ENCODE measurements around the gene DNMT3A. TPM values are rescaled to one million over a fixed set of nuclear protein-coding genes. Genes with fewer than 3 reads are reported as not detected.

Gene DNMT3A
- total and polyA plus RNA-seq, 8 donors: 3.4 to 47.4 (median 15.8) TPM

DNA sequence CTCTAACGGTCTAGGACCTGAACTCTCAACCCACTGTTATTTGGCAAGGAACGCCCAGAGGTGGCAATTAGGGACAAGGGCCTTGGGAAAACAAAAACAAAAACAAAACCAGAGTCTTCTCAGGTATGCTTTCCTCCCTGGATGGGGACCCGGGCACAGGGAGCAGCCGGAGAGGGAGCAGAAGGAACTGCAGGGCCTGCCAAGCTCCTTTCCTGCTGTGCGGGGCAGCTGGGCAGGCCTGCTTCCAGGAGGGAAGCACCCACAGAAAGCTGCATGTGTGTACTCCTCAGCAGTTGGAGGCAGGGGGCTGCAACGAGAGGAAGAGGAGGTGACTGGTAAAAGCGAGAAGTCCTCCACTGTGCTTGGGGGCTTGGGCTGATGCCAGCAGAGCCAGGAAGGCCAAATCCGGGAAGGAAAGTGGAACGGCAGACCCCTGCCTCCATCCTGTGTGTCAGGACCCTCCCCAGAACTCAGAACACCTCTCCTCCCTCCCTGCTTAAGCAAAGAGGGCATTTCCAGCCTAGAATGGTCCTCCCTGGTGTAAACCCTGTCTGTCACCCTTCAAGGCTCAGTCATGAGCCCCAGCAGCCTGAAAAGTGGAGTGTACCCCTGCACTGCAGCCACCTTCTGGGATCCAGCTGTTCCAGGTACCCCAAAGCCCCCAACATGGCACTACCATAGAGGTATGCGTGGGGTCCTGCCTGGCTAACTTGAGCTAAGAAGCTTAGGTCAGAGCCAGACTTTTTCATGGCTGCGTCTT, 56.3 kb downstream of the DNMT3A start:
- peaks cover 0 to 32% (median 20%) of the 10 kb centered on the region in 4 donors for H3K4me1 ChIP-seq
- no peak overlapping the region for H3K4me3 ChIP-seq
- intact Hi-C loops (cut with DNase I; ENCODE audit: low total_unique reads): no loop called here
- no peaks in the 10 kb centered on the region for H3K9me3 ChIP-seq
- no peaks in the 10 kb centered on the region for H3K27me3 ChIP-seq
- TF ChIP-seq, protein P1, sequence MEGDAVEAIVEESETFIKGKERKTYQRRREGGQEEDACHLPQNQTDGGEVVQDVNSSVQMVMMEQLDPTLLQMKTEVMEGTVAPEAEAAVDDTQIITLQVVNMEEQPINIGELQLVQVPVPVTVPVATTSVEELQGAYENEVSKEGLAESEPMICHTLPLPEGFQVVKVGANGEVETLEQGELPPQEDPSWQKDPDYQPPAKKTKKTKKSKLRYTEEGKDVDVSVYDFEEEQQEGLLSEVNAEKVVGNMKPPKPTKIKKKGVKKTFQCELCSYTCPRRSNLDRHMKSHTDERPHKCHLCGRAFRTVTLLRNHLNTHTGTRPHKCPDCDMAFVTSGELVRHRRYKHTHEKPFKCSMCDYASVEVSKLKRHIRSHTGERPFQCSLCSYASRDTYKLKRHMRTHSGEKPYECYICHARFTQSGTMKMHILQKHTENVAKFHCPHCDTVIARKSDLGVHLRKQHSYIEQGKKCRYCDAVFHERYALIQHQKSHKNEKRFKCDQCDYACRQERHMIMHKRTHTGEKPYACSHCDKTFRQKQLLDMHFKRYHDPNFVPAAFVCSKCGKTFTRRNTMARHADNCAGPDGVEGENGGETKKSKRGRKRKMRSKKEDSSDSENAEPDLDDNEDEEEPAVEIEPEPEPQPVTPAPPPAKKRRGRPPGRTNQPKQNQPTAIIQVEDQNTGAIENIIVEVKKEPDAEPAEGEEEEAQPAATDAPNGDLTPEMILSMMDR (IDR thresholded peaks at IDR 0.05): no peak
- TF ChIP-seq POLR2AphosphoS5 (IDR thresholded peaks at IDR 0.05) (no peak), POLR2A (IDR thresholded peaks at IDR 0.05) (no peak), EP300 (IDR thresholded peaks at IDR 0.05) (no peak)
- H3K27ac ChIP-seq: peak overlapping the region in 4 of 5 donors; percentile 7 to 45 (median 42)
- WGBS, 5 donors: 70 to 83% (median 80%) methylated on average over 11 of the region's 11 CpGs
- H3K36me3 ChIP-seq: peaks cover 0 to 46% (median 33%) of the 10 kb centered on the region in 4 donors
- peak in 1 of 2 donors; percentile 13 for DNase-seq

DNA sequence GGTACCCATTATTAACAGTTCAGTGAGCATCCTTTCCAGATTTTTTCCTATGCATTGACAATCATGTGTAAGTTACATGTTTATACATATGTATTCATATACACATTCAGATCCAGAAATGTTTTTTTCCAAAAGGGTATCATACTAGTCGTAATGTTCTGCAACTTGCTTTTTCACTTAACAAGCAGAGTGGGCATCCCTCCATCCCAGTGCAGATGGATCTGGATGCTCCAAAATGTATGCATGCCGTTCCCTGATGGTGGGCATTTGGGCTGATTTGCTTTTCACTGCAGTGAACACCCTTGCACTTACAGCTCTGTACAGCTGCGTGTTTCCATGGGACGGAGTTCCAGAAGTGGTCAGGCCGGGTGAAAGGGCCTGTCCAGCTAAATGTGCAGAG, 57.0 kb downstream of the DNMT3A start:
- H3K36me3 ChIP-seq: peaks cover 0 to 47% (median 34%) of the 10 kb centered on the region in 4 donors
- no peak overlapping the region for H3K4me3 ChIP-seq
- intact Hi-C loops (cut with DNase I; ENCODE audit: low total_unique reads): no loop called here
- 88 to 93% (median 92%) methylated on average over 3 to 5 of the region's 5 CpGs for WGBS, 5 donors
- peaks cover 0 to 36% (median 18%) of the 10 kb centered on the region in 4 donors for H3K4me1 ChIP-seq
- H3K27me3 ChIP-seq: no peaks in the 10 kb centered on the region
- DNase-seq: no peak
- TF ChIP-seq POLR2AphosphoS5 (IDR thresholded peaks at IDR 0.05): no peak
- H3K9me3 ChIP-seq: no peaks in the 10 kb centered on the region
- H3K27ac ChIP-seq: no peak overlapping the region

DNA sequence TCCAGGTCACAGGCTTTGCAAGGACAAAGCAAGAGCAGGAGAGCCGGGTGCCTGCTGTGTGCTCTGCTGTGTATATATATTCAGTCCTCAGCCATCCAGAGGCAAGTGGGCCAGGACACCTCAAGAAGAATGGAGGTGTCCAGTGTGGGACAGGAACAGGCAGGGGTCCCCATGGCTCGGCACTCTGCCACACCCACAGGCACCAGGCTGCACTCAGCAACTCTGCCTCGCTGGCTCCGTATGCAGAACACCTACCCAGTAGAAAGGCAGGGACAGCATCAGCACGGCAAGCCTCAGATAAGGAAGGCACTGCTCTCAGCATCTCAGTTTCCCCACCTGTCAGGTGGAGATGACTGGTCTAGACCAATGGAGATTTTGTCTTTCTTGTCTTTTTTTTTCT, 57.8 kb downstream of the DNMT3A start:
- WGBS, 5 donors: 65 to 94% (median 90%) methylated on average over 5 of the region's 5 CpGs
- Histone ChIP-seq H3K9me3 (no peaks in the 10 kb centered on the region), H3K27me3 (no peaks in the 10 kb centered on the region), H3K4me3 (no peak overlapping the region), H3K27ac (no peak overlapping the region), H3K36me3 (peaks cover 0 to 47% (median 34%) of the 10 kb centered on the region in 4 donors), H3K4me1 (peaks cover 4 to 44% (median 22%) of the 10 kb centered on the region in 4 donors)
- TF ChIP-seq EP300 (IDR thresholded peaks at IDR 0.05) (no peak), POLR2AphosphoS5 (IDR thresholded peaks at IDR 0.05) (no peak), POLR2A (IDR thresholded peaks at IDR 0.05) (no peak)
- TF ChIP-seq, protein P1 (IDR thresholded peaks at IDR 0.05): no peak
- intact Hi-C loops (cut with DNase I; ENCODE audit: low total_unique reads): no loop called here
- no peak for DNase-seq

DNA sequence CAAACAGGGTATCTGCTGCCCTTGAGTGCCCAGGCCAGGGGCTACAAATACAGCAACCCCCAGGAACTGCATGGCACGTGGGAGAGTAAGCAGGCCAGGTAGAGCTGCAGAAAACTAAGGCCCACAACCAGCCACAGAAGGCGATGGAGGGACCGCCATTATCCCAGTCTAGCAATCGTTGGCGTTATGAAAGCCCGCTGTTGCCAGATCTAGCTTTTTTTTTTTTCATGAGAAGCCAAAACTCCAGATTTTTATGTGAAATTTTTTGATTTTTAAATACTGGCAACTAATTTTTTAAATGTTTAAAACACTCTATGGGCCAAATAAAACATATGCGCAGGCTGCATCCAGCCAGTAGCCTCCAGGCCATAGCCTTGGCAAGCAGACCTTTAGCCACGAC, 59.8 kb downstream of the DNMT3A start:
- no peak overlapping the region for H3K4me3 ChIP-seq
- TF ChIP-seq EP300 (IDR thresholded peaks at IDR 0.05) (no peak), POLR2A (IDR thresholded peaks at IDR 0.05) (no peak), POLR2AphosphoS5 (IDR thresholded peaks at IDR 0.05) (no peak)
- TF ChIP-seq, protein P1 (IDR thresholded peaks at IDR 0.05): no peak
- no peaks in the 10 kb centered on the region for H3K27me3 ChIP-seq
- intact Hi-C loops (cut with DNase I; ENCODE audit: low total_unique reads): no loop called here
- DNase-seq: no peak
- 86 to 95% (median 93%) methylated on average over 8 of the region's 8 CpGs for WGBS, 5 donors
- H3K36me3 ChIP-seq: peaks cover 0 to 47% (median 34%) of the 10 kb centered on the region in 4 donors
- H3K4me1 ChIP-seq: peaks cover 18 to 63% (median 41%) of the 10 kb centered on the region in 4 donors
- H3K9me3 ChIP-seq: no peaks in the 10 kb centered on the region
- no peak overlapping the region for H3K27ac ChIP-seq

DNA sequence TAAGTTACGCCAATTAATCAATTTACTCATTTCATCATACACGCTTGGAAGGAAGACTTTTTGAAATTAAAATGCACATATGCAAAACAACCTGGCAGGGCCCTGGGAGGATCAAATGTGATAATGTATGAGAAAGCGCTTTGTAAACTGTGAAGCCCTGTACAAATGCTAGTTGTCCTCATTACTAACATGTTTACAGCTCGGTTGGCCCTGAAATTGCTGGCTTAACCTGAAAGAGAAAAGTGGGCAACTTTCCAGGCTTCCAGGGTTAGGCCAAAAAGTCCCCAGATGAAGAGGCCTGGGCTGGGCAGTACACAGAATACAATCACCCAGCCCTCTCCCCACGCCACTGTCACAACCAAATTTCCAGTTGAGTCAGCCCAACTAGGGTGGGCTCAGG, 60.2 kb downstream of the DNMT3A start:
- 70 to 74% (median 72%) methylated on average over 5 of the region's 5 CpGs for WGBS, 5 donors
- no peak for DNase-seq
- TF ChIP-seq, protein P1 (IDR thresholded peaks at IDR 0.05): no peak
- no peak for TF ChIP-seq EP300 (IDR thresholded peaks at IDR 0.05)
- TF ChIP-seq POLR2A (IDR thresholded peaks at IDR 0.05): no peak
- no peak for TF ChIP-seq POLR2AphosphoS5 (IDR thresholded peaks at IDR 0.05)
- intact Hi-C loops (cut with DNase I; ENCODE audit: low total_unique reads): no loop called here
- peaks cover 0 to 47% (median 34%) of the 10 kb centered on the region in 4 donors for H3K36me3 ChIP-seq
- H3K9me3 ChIP-seq: no peaks in the 10 kb centered on the region
- H3K4me1 ChIP-seq: peaks cover 20 to 66% (median 44%) of the 10 kb centered on the region in 4 donors
- H3K27ac ChIP-seq: no peak overlapping the region
- H3K4me3 ChIP-seq: no peak overlapping the region
- H3K27me3 ChIP-seq: no peaks in the 10 kb centered on the region

Measured in stomach (tissue), 9 donors.